HL-60 (cell line): ENCODE results near the gene BEND5.

ENCODE experiments used
- POLR2AphosphoS5 ChIP-seq: IDR thresholded peaks from 2 replicates; pipeline ENCODE4 v1.6.1; 2012; ENCODE audit warnings: low read depth
- SPI1 ChIP-seq: IDR thresholded peaks from 2 replicates; pipeline ENCODE4 v1.6.1; 2012; ENCODE audit warnings: low read depth, mild to moderate bottlenecking, borderline replicate concordance
- TF ChIP-seq, protein P1 (sequence below): IDR thresholded peaks from one replicate; pipeline ENCODE4 v1.5.1; 2011; ENCODE audit warnings: low read length, control low read depth, inconsistent platforms; ENCODE audit not compliant: insufficient read depth
- TF ChIP-seq, protein P2 (sequence below): IDR thresholded peaks from 2 replicates; pipeline ENCODE4 v1.6.1; 2012; ENCODE audit warnings: low read depth; ENCODE audit not compliant: insufficient replicate concordance

DNA sequence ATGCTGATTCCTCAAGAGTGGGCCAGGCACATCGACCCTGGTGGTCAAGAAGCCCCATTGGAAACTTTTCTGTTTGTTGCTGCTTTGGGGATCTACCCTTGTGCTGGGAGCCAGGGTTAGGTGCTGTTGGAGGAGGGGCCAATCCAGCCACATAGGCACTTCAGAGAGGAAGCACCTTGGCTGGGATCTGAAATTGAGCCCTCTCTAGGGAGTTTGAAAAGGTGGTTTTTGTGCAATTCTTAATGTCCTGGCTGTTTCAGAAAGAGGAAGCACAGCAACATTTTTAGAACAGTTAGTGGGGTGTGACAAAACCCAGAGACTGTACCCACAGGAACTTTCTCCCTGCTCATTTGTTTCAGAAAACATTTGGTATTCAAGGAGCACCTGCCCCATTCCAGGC lies 17.2 kb upstream of the BEND5 start:
- TF ChIP-seq, protein P1, sequence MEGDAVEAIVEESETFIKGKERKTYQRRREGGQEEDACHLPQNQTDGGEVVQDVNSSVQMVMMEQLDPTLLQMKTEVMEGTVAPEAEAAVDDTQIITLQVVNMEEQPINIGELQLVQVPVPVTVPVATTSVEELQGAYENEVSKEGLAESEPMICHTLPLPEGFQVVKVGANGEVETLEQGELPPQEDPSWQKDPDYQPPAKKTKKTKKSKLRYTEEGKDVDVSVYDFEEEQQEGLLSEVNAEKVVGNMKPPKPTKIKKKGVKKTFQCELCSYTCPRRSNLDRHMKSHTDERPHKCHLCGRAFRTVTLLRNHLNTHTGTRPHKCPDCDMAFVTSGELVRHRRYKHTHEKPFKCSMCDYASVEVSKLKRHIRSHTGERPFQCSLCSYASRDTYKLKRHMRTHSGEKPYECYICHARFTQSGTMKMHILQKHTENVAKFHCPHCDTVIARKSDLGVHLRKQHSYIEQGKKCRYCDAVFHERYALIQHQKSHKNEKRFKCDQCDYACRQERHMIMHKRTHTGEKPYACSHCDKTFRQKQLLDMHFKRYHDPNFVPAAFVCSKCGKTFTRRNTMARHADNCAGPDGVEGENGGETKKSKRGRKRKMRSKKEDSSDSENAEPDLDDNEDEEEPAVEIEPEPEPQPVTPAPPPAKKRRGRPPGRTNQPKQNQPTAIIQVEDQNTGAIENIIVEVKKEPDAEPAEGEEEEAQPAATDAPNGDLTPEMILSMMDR: no peak
- peak; percentile 74 for TF ChIP-seq POLR2AphosphoS5
- TF ChIP-seq, protein P2, sequence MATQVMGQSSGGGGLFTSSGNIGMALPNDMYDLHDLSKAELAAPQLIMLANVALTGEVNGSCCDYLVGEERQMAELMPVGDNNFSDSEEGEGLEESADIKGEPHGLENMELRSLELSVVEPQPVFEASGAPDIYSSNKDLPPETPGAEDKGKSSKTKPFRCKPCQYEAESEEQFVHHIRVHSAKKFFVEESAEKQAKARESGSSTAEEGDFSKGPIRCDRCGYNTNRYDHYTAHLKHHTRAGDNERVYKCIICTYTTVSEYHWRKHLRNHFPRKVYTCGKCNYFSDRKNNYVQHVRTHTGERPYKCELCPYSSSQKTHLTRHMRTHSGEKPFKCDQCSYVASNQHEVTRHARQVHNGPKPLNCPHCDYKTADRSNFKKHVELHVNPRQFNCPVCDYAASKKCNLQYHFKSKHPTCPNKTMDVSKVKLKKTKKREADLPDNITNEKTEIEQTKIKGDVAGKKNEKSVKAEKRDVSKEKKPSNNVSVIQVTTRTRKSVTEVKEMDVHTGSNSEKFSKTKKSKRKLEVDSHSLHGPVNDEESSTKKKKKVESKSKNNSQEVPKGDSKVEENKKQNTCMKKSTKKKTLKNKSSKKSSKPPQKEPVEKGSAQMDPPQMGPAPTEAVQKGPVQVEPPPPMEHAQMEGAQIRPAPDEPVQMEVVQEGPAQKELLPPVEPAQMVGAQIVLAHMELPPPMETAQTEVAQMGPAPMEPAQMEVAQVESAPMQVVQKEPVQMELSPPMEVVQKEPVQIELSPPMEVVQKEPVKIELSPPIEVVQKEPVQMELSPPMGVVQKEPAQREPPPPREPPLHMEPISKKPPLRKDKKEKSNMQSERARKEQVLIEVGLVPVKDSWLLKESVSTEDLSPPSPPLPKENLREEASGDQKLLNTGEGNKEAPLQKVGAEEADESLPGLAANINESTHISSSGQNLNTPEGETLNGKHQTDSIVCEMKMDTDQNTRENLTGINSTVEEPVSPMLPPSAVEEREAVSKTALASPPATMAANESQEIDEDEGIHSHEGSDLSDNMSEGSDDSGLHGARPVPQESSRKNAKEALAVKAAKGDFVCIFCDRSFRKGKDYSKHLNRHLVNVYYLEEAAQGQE: no peak
- TF ChIP-seq SPI1: peak; percentile 84
